A549 (cell line): Measurements from ENCODE around the gene ZNG1A.
"Not testable (repeated sequence)": the region's sequence is repeated elsewhere in the genome, so short reads cannot be mapped to it uniquely, and the experiment has no call there.

Experiments
- PHF8 ChIP-seq: fragments of 200-600 bp; sonication (generic); IDR thresholded peaks from 2 replicates; pipeline ENCODE4 v1.6.1; 2016; ENCODE audit warnings: low read depth, mild to moderate bottlenecking, antibody characterized with exemption, moderate library complexity, borderline replicate concordance
- RAD21 ChIP-seq, 2 experiments: fragments of >200 bp in 1 of 2; sonication (Bioruptor Twin) in 1 of 2; formaldehyde crosslinking in 1 of 2; IDR thresholded peaks in 1 of 2; conservative IDR thresholded peaks in 1 of 2; 2 replicates in 1 of 2; 3 replicates in 1 of 2; pipeline ENCODE4 v1.6.1; 2012 to 2018; ENCODE audit warnings: inconsistent platforms in 1 of 2
- TF ChIP-seq, protein P1 (sequence below): fragments of >200 bp; sonication (Bioruptor Twin); formaldehyde crosslinking; IDR thresholded peaks from 3 replicates; pipeline ENCODE4 v1.5.1; 2016

DNA sequence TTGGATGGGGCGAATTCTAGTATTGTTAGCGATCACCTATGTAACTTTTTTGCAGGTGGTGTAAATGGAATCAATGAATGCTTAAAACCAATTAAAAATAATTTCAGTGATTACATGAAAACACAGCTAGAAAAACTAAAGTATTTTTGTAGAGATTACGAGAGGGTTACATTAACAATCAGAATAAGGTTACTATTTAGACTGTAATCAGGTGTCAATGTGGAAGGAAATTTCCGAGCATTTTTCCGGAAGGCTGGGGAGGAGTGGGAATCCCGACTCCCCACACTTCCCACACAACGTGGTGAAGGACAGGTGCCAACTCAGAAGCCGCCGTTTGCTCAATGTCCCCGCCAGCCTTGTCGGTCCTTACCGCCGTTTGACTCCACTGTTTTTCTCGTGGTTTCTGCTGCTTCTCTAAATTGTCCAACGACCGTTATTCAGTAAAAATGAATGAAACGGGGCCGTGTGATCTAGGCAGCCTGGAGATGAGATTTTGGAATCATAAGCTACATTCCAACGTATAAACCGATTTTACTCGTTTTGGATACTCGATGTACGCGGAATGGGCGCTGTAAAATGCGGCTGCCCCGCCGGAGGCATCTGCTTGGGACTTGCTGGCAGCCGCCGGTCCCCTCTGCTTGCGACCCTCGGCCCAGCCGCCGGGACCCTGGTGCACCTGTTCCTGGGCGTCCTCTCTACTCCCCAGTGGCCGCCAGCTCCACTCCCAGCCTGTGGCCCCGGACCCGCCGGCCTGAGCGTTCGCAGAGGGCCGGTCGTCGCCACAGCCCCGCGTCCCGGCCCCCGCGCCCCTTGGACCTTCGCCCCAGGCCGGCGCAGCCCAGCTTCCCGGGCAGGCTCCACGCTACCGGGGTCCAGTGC lies 66.0 kb downstream of the ZNG1A start:
- TF ChIP-seq, protein P1, sequence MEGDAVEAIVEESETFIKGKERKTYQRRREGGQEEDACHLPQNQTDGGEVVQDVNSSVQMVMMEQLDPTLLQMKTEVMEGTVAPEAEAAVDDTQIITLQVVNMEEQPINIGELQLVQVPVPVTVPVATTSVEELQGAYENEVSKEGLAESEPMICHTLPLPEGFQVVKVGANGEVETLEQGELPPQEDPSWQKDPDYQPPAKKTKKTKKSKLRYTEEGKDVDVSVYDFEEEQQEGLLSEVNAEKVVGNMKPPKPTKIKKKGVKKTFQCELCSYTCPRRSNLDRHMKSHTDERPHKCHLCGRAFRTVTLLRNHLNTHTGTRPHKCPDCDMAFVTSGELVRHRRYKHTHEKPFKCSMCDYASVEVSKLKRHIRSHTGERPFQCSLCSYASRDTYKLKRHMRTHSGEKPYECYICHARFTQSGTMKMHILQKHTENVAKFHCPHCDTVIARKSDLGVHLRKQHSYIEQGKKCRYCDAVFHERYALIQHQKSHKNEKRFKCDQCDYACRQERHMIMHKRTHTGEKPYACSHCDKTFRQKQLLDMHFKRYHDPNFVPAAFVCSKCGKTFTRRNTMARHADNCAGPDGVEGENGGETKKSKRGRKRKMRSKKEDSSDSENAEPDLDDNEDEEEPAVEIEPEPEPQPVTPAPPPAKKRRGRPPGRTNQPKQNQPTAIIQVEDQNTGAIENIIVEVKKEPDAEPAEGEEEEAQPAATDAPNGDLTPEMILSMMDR = not testable (repeated sequence)
- TF ChIP-seq PHF8; RAD21 (conservative IDR thresholded peaks at IDR 0.05 in 1 of 2, IDR thresholded peaks at IDR 0.05 in 1 of 2): not testable (repeated sequence)
